HepG2 (cell line): Measurements from ENCODE around the gene CCDC57. TPM values are rescaled to one million over a fixed set of nuclear protein-coding genes. Genes with fewer than 3 reads are reported as not detected.

ENCODE experiments used
- ATAC-seq: fragments of 200-7000 bp; cut with Tn5 transposase; 3 replicates; pipeline ENCODE4 v1.9.1; 2020; ENCODE audit warnings: mild to moderate bottlenecking, moderate library complexity
- BruUV-seq: library from RNA; stranded (reverse); fragments of 400-500 nt; replicated peaks from 2 replicates; lab custom pipeline; 2021; lab: Mats Ljungman, UMichigan
- CTCF ChIA-PET: fragments of 300-600 bp; formaldehyde crosslinking; extraction: SDS; loops from one replicate; lab custom pipeline; 2021; ENCODE audit warnings: low total read pairs, inconsistent platforms, low intra/inter-chr PET ratio; lab: Yijun Ruan, JAX
- POLR2A ChIA-PET: fragments of 350-600 bp; sonication (Branson Sonifier 250); formaldehyde crosslinking; loops from one replicate; lab custom pipeline; 2020; ENCODE audit warnings: antibody characterized with exemption, inconsistent platforms; lab: Yijun Ruan, JAX
- DNase-seq: peaks from one replicate; pipeline ENCODE4 v3.0.0-alpha.2; 2015; ENCODE audit warnings: low spot score
- FAIRE-seq: peaks from 3 replicates; lab custom pipeline; 2011; peaks lifted over from hg19 to GRCh38; lab: Jason Lieb, UNC
- H2AFZ ChIP-seq: one replicate; pipeline ENCODE4 v1.6.1; 2011; ENCODE audit warnings: low read length, inconsistent platforms
- H3K27ac ChIP-seq: fragments of 300-600 bp; 3 replicates; pipeline ENCODE4 v1.8.0; 2011; ENCODE audit warnings: mixed run types, mild to moderate bottlenecking, mixed read lengths, low read length, inconsistent platforms; ENCODE audit not compliant: insufficient read depth; ENCODE audit errors: extremely low read length
- H3K27me3 ChIP-seq, 2 experiments: fragments of 200-600 bp in 1 of 2; 2 replicates in 1 of 2; 3 replicates in 1 of 2; pipeline versions ENCODE4 v1.6.0 to v1.8.0; 2011; ENCODE audit warnings: low read length in 2 of 2, mild to moderate bottlenecking in 2 of 2, moderate library complexity in 2 of 2, inconsistent platforms in 1 of 2; ENCODE audit not compliant: insufficient read depth in 2 of 2, control insufficient read depth in 1 of 2
- H3K36me3 ChIP-seq, 2 experiments: fragments of 200-600 bp in 1 of 2; replicated peaks in 1 of 2; 2 replicates in 1 of 2; 3 replicates in 1 of 2; pipeline versions ENCODE4 v1.5.1 to v1.8.0; 2011; ENCODE audit warnings: low read length in 2 of 2, inconsistent platforms in 1 of 2; ENCODE audit not compliant: insufficient read depth in 2 of 2, control insufficient read depth in 1 of 2
- H3K4me1 ChIP-seq: 2 replicates; pipeline ENCODE4 v1.5.1; 2012; ENCODE audit warnings: low read length, inconsistent platforms; ENCODE audit not compliant: insufficient read depth
- H3K4me2 ChIP-seq: 2 replicates; pipeline ENCODE4 v1.6.0; 2011; ENCODE audit warnings: low read depth, low read length, inconsistent platforms
- H3K4me3 ChIP-seq, 3 experiments: fragments of 200-600 bp in 1 of 3; sonication (generic), shearing (Covaris generic) in 1 of 3; replicated peaks in 1 of 3; 2 replicates each; pipeline ENCODE4 v1.5.1; 2011 to 2016; ENCODE audit warnings: low read length in 3 of 3, inconsistent platforms in 2 of 3, low read depth in 2 of 3, mild to moderate bottlenecking in 2 of 3, control low read depth in 1 of 3, mixed read lengths in 1 of 3; ENCODE audit not compliant: insufficient read depth in 1 of 3
- H3K79me2 ChIP-seq: one replicate; pipeline ENCODE4 v1.6.1; 2011; ENCODE audit warnings: low read length, inconsistent platforms; ENCODE audit not compliant: insufficient read depth
- H3K9ac ChIP-seq: 2 replicates; pipeline ENCODE4 v1.6.0; 2011; ENCODE audit warnings: mild to moderate bottlenecking, low read depth, low read length, inconsistent platforms; ENCODE audit not compliant: insufficient read depth
- H3K9me3 ChIP-seq: 2 replicates; pipeline ENCODE4 v1.5.1; 2012; ENCODE audit warnings: mild to moderate bottlenecking, low read length
- H4K20me1 ChIP-seq: 2 replicates; pipeline ENCODE4 v1.6.0; 2011; ENCODE audit warnings: inconsistent platforms, mild to moderate bottlenecking, low read length, moderate library complexity; ENCODE audit not compliant: insufficient read depth
- ASH2L ChIP-seq: fragments of 300-600, 200-600 bp; sonication (generic); IDR thresholded peaks from 2 replicates; pipeline ENCODE4 v1.7.0; 2017; ENCODE audit warnings: low read depth, mild to moderate bottlenecking, moderate library complexity, mixed read lengths, low read length; ENCODE audit not compliant: insufficient read length
- HDAC2 ChIP-seq: sonication (generic); formaldehyde crosslinking; IDR thresholded peaks from 2 replicates; pipeline ENCODE4 v1.4.0; 2020; ENCODE audit warnings: missing genetic modification reagents
- HMGXB4 ChIP-seq, 2 experiments: sonication (generic) in 1 of 2; formaldehyde crosslinking in 1 of 2; IDR thresholded peaks; 2 replicates each; pipeline versions ENCODE4 v1.4.0 to v1.6.1; 2018 to 2020; ENCODE audit warnings: missing genetic modification reagents in 2 of 2, borderline replicate concordance in 1 of 2, low read depth in 1 of 2, mild to moderate bottlenecking in 1 of 2, missing biosample characterization in 1 of 2
- RERE ChIP-seq: IDR thresholded peaks from 2 replicates; pipeline ENCODE4 v1.6.1; 2016; ENCODE audit warnings: low read depth, missing genetic modification reagents, missing compliant biosample characterization
- REXO4 ChIP-seq: sonication (generic); formaldehyde crosslinking; IDR thresholded peaks from 2 replicates; pipeline ENCODE4 v1.8.0; 2022; ENCODE audit warnings: missing genetic modification reagents, mild to moderate bottlenecking, borderline replicate concordance
- SP5 ChIP-seq: IDR thresholded peaks from 2 replicates; pipeline ENCODE4 v1.6.1; 2016; ENCODE audit warnings: low read depth, borderline replicate concordance
- ZBTB38 ChIP-seq: sonication (generic); formaldehyde crosslinking; IDR thresholded peaks from 2 replicates; pipeline ENCODE4 v1.5.1; 2020; ENCODE audit warnings: mild to moderate bottlenecking, missing genetic modification reagents
- ZNF30 ChIP-seq: sonication (generic); formaldehyde crosslinking; IDR thresholded peaks from 2 replicates; pipeline ENCODE4 v1.5.0; 2020; ENCODE audit warnings: mild to moderate bottlenecking, missing genetic modification reagents
- ZNF580 ChIP-seq: IDR thresholded peaks from 2 replicates; pipeline ENCODE4 v1.6.1; 2016; ENCODE audit warnings: low read depth, borderline replicate concordance
- ZNF687 ChIP-seq: sonication (generic); formaldehyde crosslinking; IDR thresholded peaks from 2 replicates; pipeline ENCODE4 v1.5.1; 2020; ENCODE audit warnings: mild to moderate bottlenecking, missing genetic modification reagents, moderate library complexity
- WGBS: methylation state at CpG from one replicate; pipeline ENCODE4 v1.1.6; 2017; ENCODE audit warnings: low lambda C conversion rate; 5-methylcytosine and 5-hydroxymethylcytosine counted together
- in situ Hi-C: cut with HindIII; loops from 2 replicates; pipeline ENCODE4 v1.10.0; 2017; ENCODE audit warnings: low pct_unique_long_range_greater_than_20kb; ENCODE audit not compliant: extremely low pct_ligation_motif_present
- intact Hi-C: fragments of 100-400 bp; cut with micrococcal nuclease; formaldehyde crosslinking; loops from one replicate; pipeline ENCODE4 v1.10.0; 2022; ENCODE audit not compliant: unreplicated experiment
- polyA plus RNA-seq, 8 experiments: library from polyadenylated mRNA; depleted of rRNA in 3 of 8; stranded (reverse) in 7 of 8; unstranded in 1 of 8; fragments of >200 nt; fragmentation: Illumina TruSeq in 4 of 8; extraction: Trizol in 4 of 8; gene quantifications; 2 replicates each; pipeline versions ENCODE4 v1.2.1 to v1.2.3, GENCODE V29; 2011 to 2016; ENCODE audit warnings: low read depth in 4 of 8, missing spikeins in 1 of 8, mixed read lengths in 1 of 8; ENCODE audit not compliant: insufficient read depth in 1 of 8
- total RNA-seq, 5 experiments: library from RNA; depleted of rRNA; stranded (reverse); fragments of >200 nt; fragmentation: Illumina TruSeq; extraction: Trizol; gene quantifications; 2 replicates each; pipeline ENCODE4 v1.2.3, GENCODE V29; 2016; ENCODE audit warnings: low read depth in 1 of 5

Gene CCDC57
- total and polyA plus RNA-seq, 2 of the 13 experiments (the other 11 are each of a cell fraction or from before 2014, with no cell fraction given) = 59.3 to 59.9 TPM

- Histone ChIP-seq H3K27ac (peak overlapping the region; percentile 66), H3K36me3 (peaks cover 0 to 3% of the 10 kb centered on the region in 2 experiments; a peak in 2 of 5 replicates), H3K4me3 (peak overlapping the region in 1 of 3 experiments; percentile 18; a peak in 2 of 6 replicates), H3K27me3 (no peaks in the 10 kb centered on the region), H3K9ac (peak overlapping the region; percentile 45), H3K4me1 (peaks cover 71% of the 10 kb centered on the region), H3K4me2 (peak overlapping the region; percentile 48), H4K20me1 (no peaks in the 10 kb centered on the region), H3K79me2 (no peaks in the 10 kb centered on the region), H2AFZ (no peak overlapping the region), H3K9me3 (no peaks in the 10 kb centered on the region)
- intact Hi-C loops = no loop called here
- WGBS = 79% methylated on average over 10 of the region's 18 CpGs
- BruUV-seq = no TSS peak
- in situ Hi-C loops = no loop called here
- POLR2A ChIA-PET = interaction anchor here (3.4 kb wide), 1 partner anchor 12 kb away, joined by 14 read pairs; no protein-coding TSS in a partner anchor
- DNase-seq (no peak), FAIRE-seq (peak; percentile 30), ATAC-seq (peak; percentile 6)
- CTCF ChIA-PET = no interaction called here
- TF ChIP-seq ZNF580 (CRISPR knock-in tag) (no peak), REXO4 (CRISPR knock-in tag) (no peak), SP5 (CRISPR knock-in tag) (0 out of 2 replicates have a peak, but pooled peaks have one; percentile 9), ASH2L (peak; percentile 10), ZBTB38 (CRISPR knock-in tag) (peak; percentile 60; the same call in 1 of the 2 replicates), ZNF687 (CRISPR knock-in tag) (peak; percentile 46; the same call in 1 of the 2 replicates), HMGXB4 (CRISPR knock-in tag; IDR thresholded peaks at IDR 0.05; ENCODE audit: borderline replicate concordance in 1 of 2, low read depth in 1 of 2) (no peak), RERE (CRISPR knock-in tag) (no peak), HDAC2 (CRISPR knock-in tag) (no peak), ZNF30 (CRISPR knock-in tag) (no peak)
These were observed 94.4 kb downstream of the CCDC57 start for GRCh38 chr17:82118168-82118814.
